ENCODE results near the gene TMEM72.

- TF ChIP-seq CTCF (IDR thresholded peaks at IDR 0.05) (no peak), EP300 (IDR thresholded peaks at IDR 0.05) (no peak)
Observed at GRCh38 chr10:44933451-44934321, 22.5 kb downstream of the TMEM72 start.

All from sigmoid colon (tissue), 4 donors.